Activated CD4-positive, alpha-beta T cell treated with anti-CD3 and anti-CD28 coated beads for 24 hours (primary cell): Measurements from ENCODE around the gene ARPC2.

ENCODE experiments used
- DNase-seq, 2 donors: peaks; one replicate each; pipeline ENCODE4 v3.0.0-alpha.2; 2020; ENCODE audit warnings: low read depth in 2 of 2

ARPC2 gene

DNA sequence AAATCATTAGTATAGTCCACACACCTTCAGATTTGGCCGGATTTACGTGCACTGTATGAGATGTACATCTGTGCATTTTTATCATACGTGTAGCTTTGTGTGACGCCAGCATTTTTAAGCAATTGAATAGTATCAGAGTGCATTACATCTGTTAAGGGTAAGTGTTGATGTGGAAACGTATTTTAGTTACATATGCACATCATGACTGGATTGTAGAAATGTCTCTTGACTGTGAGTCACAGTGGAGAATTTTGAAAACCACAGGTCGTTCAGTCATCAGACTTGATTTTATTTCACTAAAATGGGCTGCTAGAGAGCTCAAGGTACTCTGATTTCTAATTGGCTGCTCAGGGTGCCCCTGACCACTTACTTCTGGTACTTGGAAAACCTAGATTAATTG is 38.5 kb downstream of the ARPC2 start:
- DNase-seq: no peak

- DNase-seq: no peak
Observed at GRCh38 chr2:218256612-218257350, 39.8 kb downstream of the ARPC2 start.

GRCh38 chr2:218257390-218257981 is 40.5 kb downstream of the ARPC2 start:
- peak; percentile 54 to 57 for DNase-seq

GRCh38 chr2:218259099-218259961 is 42.3 kb downstream of the ARPC2 start:
- no peak for DNase-seq

DNA sequence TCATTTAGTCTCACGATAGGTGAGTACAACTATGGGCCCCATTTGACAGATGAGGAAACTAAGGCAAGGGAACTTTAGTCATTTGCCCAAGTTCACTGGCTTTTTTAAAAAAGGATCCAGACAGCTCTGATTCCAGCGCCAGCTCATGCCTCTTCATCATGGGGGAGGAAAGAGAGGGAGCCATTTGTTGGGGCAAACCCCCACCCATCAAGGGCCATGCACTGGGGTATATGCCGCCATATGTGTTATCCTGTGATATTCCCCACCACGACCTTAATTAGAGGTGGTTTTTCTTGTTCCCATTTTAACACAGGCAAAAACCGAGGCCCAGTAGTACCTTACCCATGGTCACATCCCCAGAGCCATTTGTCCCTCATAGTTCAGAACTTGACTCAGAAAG is 43.2 kb downstream of the ARPC2 start:
- DNase-seq: no peak

GRCh38 chr2:218260742-218261422 is 43.9 kb downstream of the ARPC2 start, which contains the start of gene GPBAR1:
GPBAR1 (plus strand) TSS chr2:218261015; CDS start chr2:218262725, 1,710 bp downstream.
- DNase-seq: no peak

- no peak for DNase-seq
Observed at GRCh38 chr2:218261423-218262236, 44.6 kb downstream of the ARPC2 start.

DNA sequence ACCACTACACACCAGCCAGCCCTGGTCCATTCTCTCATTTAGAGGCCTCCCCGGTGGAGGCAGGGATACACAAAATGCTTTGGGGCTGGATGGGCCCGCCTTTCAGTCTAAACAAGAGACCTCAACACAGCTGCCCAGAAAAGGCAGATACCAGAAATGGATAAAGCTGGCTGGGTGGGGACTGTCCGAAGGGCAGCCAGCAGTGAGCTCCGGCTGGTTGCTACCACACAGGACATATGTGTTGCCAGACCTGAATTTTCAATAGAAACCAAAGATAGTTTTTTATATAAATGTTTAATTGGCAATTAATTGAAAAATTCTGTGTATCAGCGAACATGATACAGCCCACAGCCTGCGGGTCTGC is 45.2 kb downstream of the ARPC2 start:
- no peak for DNase-seq

DNA sequence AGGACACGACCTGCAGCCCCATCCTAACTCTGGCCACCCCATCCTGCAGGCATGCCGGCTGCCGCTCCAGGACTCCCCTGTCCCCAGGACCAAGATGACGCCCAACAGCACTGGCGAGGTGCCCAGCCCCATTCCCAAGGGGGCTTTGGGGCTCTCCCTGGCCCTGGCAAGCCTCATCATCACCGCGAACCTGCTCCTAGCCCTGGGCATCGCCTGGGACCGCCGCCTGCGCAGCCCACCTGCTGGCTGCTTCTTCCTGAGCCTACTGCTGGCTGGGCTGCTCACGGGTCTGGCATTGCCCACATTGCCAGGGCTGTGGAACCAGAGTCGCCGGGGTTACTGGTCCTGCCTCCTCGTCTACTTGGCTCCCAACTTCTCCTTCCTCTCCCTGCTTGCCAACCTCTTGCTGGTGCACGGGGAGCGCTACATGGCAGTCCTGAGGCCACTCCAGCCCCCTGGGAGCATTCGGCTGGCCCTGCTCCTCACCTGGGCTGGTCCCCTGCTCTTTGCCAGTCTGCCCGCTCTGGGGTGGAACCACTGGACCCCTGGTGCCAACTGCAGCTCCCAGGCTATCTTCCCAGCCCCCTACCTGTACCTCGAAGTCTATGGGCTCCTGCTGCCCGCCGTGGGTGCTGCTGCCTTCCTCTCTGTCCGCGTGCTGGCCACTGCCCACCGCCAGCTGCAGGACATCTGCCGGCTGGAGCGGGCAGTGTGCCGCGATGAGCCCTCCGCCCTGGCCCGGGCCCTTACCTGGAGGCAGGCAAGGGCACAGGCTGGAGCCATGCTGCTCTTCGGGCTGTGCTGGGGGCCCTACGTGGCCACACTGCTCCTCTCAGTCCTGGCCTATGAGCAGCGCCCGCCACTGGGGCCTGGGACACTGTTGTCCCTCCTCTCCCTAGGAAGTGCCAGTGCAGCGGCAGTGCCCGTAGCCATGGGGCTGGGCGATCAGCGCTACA is 45.9 kb downstream of the ARPC2 start:
- DNase-seq: no peak

GRCh38 chr2:218263817-218264641 is 47.0 kb downstream of the ARPC2 start:
- DNase-seq: no peak

DNA sequence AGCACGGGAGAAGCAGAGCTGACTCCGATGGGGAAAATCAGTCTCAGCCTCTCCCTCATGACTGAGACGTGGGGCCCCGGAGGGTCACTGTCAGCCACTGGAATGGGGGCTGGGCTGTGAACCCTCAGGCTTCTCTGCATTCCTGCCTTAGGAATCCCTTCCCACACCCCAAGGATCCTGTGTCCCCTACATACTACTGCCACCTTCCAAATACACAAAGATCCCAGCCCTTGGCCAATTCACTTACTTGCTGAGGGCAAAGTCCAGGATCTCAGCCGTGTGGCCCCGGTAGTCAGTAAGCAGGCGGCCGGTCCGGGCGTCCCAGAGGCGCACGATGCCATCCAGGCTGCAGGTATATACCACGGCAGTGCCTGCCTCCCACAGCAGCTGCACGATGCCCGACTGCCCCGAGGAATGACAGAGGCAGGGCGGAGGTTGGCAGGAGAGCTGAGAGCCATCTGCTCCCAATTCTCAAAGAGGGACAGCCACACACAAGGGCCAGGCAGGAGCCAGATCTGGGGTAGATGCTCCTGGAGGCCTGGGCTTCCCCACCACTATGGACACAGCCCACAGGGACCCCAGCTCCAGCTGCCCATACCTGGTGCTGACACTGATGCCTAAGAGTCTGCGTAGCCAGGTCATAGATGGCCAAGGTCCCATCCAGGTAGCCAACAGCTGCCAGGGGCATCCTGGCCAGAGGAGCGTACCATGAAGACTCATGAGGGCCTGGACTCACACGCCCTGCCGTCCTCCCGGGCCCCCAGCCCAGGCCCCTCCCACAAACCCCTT is 48.0 kb downstream of the ARPC2 start:
- no peak for DNase-seq

DNA sequence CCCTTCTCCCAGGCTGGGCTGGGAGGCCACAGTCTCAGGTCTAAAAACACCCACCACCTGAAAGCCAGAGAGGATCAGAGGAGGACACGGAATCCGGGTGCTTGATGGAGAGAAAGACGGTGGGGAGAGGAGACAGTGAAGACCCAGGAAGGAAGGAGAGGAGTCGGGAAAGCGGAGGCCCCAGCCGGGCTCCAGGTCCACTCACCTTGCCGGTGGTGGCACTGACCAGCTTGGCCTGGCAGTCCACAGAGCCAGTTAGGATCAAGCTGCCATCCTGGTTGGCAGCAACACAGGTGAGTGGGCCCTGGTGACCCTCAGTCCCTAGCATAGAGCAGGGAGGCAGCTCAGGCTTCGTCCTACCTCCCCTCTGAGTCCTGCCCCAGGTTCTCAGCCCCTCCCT is 48.6 kb downstream of the ARPC2 start:
- DNase-seq: no peak

GRCh38 chr2:218266316-218266979 is 49.5 kb downstream of the ARPC2 start:
- no peak for DNase-seq

DNA sequence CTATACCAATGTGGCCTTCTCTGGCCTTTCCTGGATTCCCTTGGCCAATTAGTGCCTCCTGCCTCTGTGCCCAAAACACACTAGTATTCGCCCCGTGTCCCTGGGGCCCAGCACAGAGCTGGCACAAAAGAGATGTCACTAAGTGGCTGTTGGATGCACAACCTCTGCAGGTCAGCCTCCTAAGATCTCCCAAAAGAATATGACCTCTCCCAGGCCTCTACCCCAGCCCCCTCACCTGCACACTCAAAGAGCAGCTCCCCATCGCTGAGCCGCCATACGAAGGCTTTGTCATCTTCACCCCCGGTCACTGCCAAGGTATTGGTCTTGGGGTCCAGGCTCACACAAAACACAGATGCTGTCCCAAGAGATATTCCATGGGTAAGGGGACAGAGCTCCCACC is 50.3 kb downstream of the ARPC2 start:
- no peak for DNase-seq

GRCh38 chr2:218269900-218270720 is 53.1 kb downstream of the ARPC2 start, which contains the start of the genes AAMP and PNKD:
AAMP (minus strand) TSS chr2:218270137; CDS start chr2:218270086, 51 bp downstream.
PNKD (plus strand) TSS chr2:218270519; CDS start chr2:218270536, 17 bp downstream.
- peak; percentile 100 for DNase-seq

DNA sequence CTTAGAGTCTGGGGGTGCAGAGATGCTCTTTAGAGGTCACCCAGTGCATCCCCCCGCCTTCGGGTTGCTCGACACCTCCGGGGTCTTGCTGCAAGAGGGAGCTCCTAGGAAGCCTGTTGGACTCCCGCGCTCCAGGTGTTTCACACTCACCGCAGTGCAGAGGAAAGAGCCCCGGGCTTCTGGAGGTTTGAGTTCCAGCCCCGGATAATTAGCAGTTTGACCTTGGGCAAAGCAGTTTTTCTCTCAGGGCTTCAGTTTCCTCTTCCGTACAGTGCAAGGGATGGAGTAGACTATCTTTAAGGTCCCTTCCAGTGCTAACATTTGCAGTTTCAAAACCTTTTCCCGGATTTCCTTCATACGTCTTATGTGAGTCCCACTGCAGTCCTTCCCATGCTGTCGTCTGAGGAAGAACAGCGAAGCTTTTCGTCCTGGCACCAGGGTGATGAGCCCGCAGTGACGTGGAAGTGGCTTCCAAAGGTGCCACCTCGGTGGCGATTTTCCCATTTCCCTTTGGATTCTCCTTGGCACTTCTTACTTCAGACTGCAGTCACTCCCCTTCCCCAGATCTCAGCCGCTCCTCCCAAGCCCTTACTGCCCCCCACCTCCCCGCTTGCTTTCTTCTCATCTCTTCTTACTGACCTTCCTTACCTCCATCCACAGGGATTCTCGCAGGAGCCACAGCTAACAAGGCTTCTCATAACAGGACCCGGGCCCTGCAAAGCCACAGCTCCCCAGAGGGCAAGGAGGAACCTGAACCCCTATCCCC is 53.9 kb downstream of the ARPC2 start:
- no peak for DNase-seq
